ENCODE results near the gene ZFPL1.

The ZFPL1 gene

GRCh38 chr11:65130631-65131416 is 46.8 kb downstream of the ZFPL1 start:
- no peak for DNase-seq

- DNase-seq: no peak
These were observed 47.4 kb downstream of the ZFPL1 start for GRCh38 chr11:65131417-65131776.

DNA sequence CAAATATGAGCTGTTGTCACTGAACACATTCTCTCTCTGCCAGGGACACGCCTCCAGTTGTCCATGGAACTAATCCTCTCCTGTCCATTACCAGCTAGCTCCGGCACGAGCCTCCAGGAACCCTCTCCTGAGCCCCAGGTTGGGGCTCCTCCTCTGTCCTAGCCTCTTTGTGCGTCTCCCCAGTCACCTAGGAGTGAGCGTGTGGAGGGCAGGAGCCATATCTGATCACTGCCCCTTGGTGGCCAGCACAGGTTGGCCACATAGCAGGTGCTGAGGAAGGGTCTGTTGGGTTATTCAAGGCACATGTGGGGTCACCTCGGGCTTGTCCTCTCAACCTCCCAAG is 47.8 kb downstream of the ZFPL1 start:
- no peak for DNase-seq

DNA sequence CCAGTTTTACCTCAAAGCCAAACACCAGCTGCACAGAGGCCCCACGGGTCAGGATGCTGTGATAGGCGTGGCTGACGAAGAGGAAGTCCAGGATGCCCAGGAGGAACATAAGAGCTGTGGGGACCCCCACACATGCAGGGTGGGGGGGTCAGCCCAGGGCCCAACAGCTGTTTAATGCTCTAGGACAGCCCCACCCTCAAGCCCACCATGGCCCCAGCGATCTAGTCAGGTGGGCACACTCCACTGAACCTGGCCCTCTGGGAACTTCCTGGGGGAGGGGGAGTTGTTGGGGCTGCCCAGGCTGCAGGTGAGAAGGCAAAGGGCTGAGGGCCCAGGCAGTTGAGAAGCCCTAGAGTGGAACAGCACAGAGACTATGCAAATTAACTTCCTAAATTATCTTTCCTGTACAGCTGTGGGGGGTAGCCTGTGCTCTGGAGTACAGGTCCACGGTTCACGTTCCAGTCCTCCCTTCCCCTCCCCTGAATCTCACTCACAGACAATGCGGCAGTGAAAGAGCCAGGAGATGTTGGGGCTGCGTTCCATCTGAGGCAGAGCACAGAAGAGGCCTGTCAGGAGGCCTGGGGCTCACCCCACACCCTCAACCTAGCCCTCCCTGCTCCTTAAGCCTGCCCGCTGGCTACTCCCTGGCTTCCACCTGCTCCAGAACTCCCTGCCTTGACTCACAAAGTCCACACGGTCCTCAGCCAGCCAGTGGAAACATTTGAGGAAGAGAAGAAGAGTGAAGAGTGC is 48.4 kb downstream of the ZFPL1 start:
- no peak for DNase-seq

- DNase-seq: no peak
These were observed 49.1 kb downstream of the ZFPL1 start for GRCh38 chr11:65132988-65133700.

DNA sequence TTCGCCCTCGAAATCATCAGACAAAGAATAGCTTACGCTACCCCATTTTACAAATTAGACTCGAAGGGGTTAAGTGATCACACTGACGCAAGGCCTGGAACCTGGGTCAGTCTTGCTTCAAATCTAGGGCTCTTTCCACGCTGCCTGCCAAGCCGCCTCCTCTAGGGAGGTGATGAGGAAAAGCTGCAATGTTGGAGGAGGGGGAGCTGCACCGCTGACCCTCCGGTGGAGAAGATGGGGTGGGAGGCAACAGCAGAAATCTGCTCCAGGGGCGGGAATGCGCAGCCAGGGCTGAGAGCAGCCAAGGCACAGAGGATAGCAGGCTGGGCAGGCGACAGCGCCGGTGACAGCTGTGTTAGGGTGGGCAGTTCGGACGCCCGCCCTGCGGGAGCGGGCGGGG is 49.7 kb downstream of the ZFPL1 start:
- no peak for DNase-seq

DNA sequence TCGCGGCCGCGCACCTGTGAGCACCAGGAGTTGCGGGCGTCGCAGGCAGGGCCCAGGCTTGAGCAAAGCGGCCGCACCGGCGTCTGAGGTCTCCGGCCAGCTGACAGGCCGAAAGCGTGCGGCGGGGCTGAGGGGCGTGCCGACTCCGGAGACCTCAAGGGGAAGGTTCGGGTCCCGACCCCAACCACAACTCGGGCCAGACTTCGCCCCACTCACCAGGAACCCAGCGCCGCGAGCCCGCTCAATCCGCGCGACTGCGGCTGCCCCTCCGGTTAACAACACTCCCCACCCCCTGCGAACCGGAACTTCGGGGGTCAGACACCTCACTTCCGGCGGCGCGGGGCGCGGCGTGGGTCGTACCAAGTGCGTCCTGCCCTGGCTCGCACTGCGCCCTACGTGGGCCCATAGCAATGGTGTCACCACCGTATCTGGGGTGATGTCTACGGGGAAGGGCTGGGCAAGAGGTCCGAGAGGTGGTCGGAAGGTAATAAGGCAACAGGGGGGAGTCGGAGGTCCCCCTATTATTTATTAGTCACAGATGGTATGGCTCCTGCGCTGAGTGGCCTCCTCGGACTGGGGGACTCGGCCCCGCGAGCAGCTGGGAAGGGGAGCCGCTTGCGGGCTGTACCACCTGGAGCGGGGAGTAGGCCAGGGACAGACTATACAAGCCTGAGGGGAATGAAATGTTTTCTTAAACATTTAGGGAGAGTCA is 50.4 kb downstream of the ZFPL1 start, which contains the start of gene SYVN1:
Gene SYVN1 (minus strand): TSS at position 280 of the 712 bp plus-strand sequence. CDS start 918 bp downstream, outside the sequence.
- peak; percentile 83 to 97 (median 93) for DNase-seq

- DNase-seq: peak; percentile 70 to 99 (median 90)
These were observed 51.1 kb downstream of the ZFPL1 start for GRCh38 chr11:65134952-65135632.

- DNase-seq: peak in 1 of 14 donors; percentile 75
These were observed 51.7 kb downstream of the ZFPL1 start for GRCh38 chr11:65135633-65136145.

GRCh38 chr11:65136515-65137096 is 52.6 kb downstream of the ZFPL1 start:
- no peak for DNase-seq

Measured in C1 segment of cervical spinal cord (tissue), 14 donors.